Colonic mucosa (tissue), 4 donors: ENCODE data around the gene UBE3B. TPM values are rescaled to one million over a fixed set of nuclear protein-coding genes. Genes with fewer than 3 reads are reported as not detected.

Experiments used
- DNase-seq: peaks from one replicate; pipeline ENCODE4 v3.0.0-alpha.2; 2020
- H3K27ac ChIP-seq: fragments of 200-600 bp; one replicate; pipeline ENCODE4 v1.8.0; 2021
- H3K27me3 ChIP-seq: fragments of 200-600 bp; one replicate; pipeline ENCODE4 v1.8.0; 2021
- H3K36me3 ChIP-seq: fragments of 200-600 bp; one replicate; pipeline ENCODE4 v1.8.0; 2021
- H3K4me1 ChIP-seq: fragments of 200-600 bp; one replicate; pipeline ENCODE4 v1.8.0; 2021; ENCODE audit warnings: mild to moderate bottlenecking
- H3K4me3 ChIP-seq: fragments of 200-600 bp; one replicate; pipeline ENCODE4 v1.8.0; 2021
- H3K9ac ChIP-seq, 2 donors: one replicate each; pipeline ENCODE4 v1.7.0; 2013; ENCODE audit warnings: control low read depth in 2 of 2, low read depth in 2 of 2, low read length in 2 of 2
- H3K9me3 ChIP-seq: fragments of 200-600 bp; one replicate; pipeline ENCODE4 v1.8.0; 2021
- intact Hi-C: fragments of 100-400 bp; cut with DNase I; formaldehyde crosslinking; loops from one replicate; pipeline ENCODE4 v1.14.1; 2022
- total RNA-seq, 2 donors: library from RNA; stranded (reverse); fragmentation: NEBNext Ultra II Directional in 1 of 2; extraction: Animal tissue kit (Norgen Biotek cat#: 25700) in 1 of 2; gene quantifications; one replicate each; pipeline ENCODE4 v1.2.1, GENCODE V29; 2021
- TF ChIP-seq, protein P1 (sequence below): fragments of 200-600 bp; IDR thresholded peaks from one replicate; pipeline ENCODE4 v1.8.0; 2022; ENCODE audit warnings: antibody characterized with exemption, mild to moderate bottlenecking
- donor health status: healthy.
- donor health status: DM: no; HTN: no; CAD: no.
- donor health status: DM: no; HTN: no; CAD: no.

The UBE3B gene
- total RNA-seq, 2 donors from 2014 or later = 44.6 to 52.0 TPM

DNA sequence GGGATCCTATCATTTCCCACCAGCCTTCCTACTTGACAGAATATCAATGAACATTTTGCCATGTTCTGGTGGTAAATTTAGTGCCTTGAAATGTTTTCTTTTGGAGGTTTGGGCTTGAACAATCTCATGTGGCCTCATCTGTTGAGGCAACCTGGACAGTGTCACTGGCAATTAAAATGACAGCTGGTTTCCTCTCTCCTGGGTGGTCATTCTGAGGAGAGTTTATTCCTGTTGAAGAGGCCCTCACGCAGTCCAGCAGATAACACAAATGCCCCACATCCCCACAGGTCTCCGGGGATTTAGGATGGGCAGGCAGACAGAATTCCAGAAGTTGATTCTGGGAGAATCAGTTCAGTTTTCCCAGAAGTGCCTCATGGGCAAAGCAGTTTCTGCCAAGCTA is 54.0 kb downstream of the UBE3B start:
- Histone ChIP-seq H3K4me3 (no peak overlapping the region), H3K4me1 (no peaks in the 10 kb centered on the region), H3K9ac (no peak overlapping the region), H3K27ac (no peak overlapping the region), H3K36me3 (no peaks in the 10 kb centered on the region), H3K27me3 (no peaks in the 10 kb centered on the region), H3K9me3 (no peaks in the 10 kb centered on the region)
- intact Hi-C loops = no loop called here
- no peak for DNase-seq
- TF ChIP-seq, protein P1, sequence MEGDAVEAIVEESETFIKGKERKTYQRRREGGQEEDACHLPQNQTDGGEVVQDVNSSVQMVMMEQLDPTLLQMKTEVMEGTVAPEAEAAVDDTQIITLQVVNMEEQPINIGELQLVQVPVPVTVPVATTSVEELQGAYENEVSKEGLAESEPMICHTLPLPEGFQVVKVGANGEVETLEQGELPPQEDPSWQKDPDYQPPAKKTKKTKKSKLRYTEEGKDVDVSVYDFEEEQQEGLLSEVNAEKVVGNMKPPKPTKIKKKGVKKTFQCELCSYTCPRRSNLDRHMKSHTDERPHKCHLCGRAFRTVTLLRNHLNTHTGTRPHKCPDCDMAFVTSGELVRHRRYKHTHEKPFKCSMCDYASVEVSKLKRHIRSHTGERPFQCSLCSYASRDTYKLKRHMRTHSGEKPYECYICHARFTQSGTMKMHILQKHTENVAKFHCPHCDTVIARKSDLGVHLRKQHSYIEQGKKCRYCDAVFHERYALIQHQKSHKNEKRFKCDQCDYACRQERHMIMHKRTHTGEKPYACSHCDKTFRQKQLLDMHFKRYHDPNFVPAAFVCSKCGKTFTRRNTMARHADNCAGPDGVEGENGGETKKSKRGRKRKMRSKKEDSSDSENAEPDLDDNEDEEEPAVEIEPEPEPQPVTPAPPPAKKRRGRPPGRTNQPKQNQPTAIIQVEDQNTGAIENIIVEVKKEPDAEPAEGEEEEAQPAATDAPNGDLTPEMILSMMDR = no peak

DNA sequence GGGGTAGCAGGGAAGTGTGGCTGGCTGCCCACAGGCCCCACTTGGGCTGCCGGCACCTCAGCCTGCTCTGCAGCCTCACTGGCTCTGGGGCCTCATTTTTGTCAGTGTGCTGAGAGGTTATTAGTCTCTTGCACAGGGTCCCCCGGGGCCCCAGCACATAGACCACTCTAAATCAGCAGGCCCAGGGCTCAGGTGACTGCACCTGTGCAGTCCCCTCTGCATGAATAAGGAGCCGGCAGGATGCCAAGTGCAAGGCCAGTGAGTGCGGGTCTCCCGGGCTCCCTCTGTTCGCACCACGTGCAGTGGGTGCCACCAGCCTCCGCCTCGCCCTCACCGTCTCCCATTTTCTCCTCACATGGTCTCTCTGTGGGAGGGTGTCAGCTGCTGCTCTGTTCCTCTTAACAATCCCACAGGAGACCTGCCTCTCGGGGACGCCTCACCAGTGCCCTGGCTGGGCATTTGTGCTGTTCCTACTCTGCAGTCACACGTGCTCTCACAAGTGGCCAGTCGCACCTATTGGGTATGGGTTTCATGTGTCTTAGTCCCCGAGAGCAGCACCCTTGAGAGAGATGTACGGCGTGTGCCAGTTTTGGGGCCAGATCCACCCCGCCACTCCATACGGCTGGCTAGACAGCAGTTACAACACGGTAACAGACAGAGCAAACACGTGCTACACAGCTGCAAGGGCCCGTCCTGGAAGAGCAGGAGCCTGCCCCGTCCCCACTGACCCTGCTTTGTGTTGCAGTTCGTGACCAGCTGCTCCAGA is 55.5 kb downstream of the UBE3B start:
- DNase-seq = no peak
- no peaks in the 10 kb centered on the region for H3K36me3 ChIP-seq
- H3K4me3 ChIP-seq = no peak overlapping the region
- no peaks in the 10 kb centered on the region for H3K4me1 ChIP-seq
- no peaks in the 10 kb centered on the region for H3K9me3 ChIP-seq
- H3K9ac ChIP-seq = no peak overlapping the region
- intact Hi-C loops = no loop called here
- H3K27ac ChIP-seq = no peak overlapping the region
- H3K27me3 ChIP-seq = no peaks in the 10 kb centered on the region
- TF ChIP-seq, protein P1 = no peak

DNA sequence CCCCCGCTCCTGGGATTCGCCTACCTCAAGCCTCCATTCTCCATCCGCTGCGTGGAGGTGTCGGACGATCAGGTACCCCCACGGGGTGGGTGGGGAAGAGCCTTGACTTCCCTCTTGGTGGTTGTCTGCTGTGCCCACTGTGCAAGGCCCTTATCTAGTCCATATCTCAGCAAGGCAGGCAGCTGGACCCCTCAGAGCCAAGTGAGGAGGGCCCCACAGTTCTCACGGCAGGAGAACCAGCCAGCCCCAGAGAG is 56.0 kb downstream of the UBE3B start:
- no peak overlapping the region for H3K9ac ChIP-seq
- H3K27me3 ChIP-seq = no peaks in the 10 kb centered on the region
- H3K36me3 ChIP-seq = no peaks in the 10 kb centered on the region
- DNase-seq = no peak
- intact Hi-C loops = no loop called here
- no peaks in the 10 kb centered on the region for H3K9me3 ChIP-seq
- no peak overlapping the region for H3K4me3 ChIP-seq
- TF ChIP-seq, protein P1 = no peak
- no peak overlapping the region for H3K27ac ChIP-seq
- H3K4me1 ChIP-seq = no peaks in the 10 kb centered on the region

DNA sequence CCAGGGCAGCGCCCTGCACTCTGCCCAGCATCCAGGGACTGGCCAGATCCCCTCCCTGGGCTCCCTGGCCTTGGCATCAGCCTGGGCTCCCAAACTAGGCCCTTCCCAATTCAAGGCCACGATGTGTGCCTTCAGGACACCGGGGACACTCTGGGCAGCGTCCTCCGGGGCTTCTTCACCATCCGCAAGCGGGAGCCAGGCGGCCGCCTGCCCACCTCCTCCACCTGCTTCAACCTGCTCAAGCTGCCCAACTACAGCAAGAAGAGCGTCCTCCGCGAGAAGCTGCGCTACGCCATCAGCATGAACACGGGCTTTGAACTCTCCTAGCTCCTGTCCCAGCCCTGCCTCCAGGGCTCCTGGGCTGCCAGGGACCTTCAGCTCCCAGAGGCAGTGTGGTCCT is 57.0 kb downstream of the UBE3B start:
- Histone ChIP-seq H3K36me3 (no peaks in the 10 kb centered on the region), H3K9ac (no peak overlapping the region)
- DNase-seq = no peak

DNA sequence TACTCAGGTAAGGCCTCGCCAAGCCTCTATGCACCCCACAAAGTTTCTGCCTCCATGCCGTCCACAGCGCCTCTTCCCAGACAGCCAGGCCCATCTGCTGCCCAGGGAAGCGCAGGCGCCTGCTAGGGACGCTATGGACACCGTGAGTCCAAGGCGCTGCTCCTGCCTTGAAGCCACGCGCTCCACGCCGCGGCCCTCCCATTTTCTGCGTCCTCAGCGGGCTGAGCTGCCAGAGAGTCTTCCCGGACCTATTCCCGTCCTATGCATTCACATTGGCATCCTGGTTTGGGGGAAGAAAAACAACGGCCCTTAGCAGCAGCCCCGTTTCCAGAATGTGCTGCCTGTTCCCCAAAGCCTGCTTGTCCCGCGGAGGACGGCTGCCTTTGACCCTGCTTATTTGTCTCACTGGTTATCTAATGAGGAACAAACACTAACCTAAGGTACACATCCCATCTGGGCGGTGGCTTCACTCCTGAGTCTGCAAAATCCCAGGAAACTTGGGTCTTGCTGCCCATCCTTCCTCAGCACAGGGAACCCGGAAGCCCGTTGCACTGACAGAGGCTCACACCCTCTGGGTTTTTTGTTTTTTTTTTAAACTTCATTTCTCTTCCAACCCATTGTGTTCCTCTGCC is 57.9 kb downstream of the UBE3B start:
- Histone ChIP-seq H3K9ac (no peak overlapping the region), H3K9me3 (no peaks in the 10 kb centered on the region), H3K36me3 (no peaks in the 10 kb centered on the region), H3K27me3 (no peaks in the 10 kb centered on the region), H3K4me1 (no peaks in the 10 kb centered on the region), H3K4me3 (no peak overlapping the region), H3K27ac (no peak overlapping the region)
- no peak for DNase-seq
- intact Hi-C loops = no loop called here
- TF ChIP-seq, protein P1 = no peak

More for the DNA sequence above, 57.0 kb downstream of the UBE3B start:
- Histone ChIP-seq H3K27me3 (no peaks in the 10 kb centered on the region), H3K27ac (no peak overlapping the region), H3K4me1 (no peaks in the 10 kb centered on the region), H3K4me3 (no peak overlapping the region), H3K9me3 (no peaks in the 10 kb centered on the region)
- TF ChIP-seq, protein P1 = no peak
- intact Hi-C loops = no loop called here
